ENCODE results near the gene PHLDB1.

DNA sequence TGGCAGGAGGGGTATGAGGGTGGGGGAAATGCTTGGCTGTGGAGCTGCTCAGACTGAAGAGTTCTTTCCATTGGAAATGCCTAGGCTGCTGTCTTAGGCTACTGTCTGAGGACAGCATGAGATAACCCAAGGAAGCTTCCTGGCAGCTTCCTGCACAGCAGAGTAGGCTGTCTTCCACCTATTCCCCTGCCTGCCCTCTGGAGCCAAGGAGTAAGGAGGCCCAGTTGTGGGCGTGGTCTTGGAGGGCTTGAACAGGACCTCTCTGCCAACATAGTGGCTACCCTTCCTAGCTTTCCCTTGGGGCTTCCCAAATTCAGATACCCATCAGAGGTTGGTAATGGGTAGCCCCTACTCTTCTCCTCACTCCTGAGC is 25.9 kb downstream of the PHLDB1 start:
- TF ChIP-seq TCF12 (IDR thresholded peaks at IDR 0.05; ENCODE audit: low read depth) (no peak), CEBPB (IDR thresholded peaks at IDR 0.05) (no peak), REST (IDR thresholded peaks at IDR 0.05; ENCODE audit: low read depth) (no peak), EP300 (IDR thresholded peaks at IDR 0.05; ENCODE audit: borderline replicate concordance) (no peak), ZBTB7A (IDR thresholded peaks at IDR 0.05; ENCODE audit: low read depth) (no peak), RAD21 (IDR thresholded peaks at IDR 0.05; ENCODE audit: low read depth) (no peak)
